Chondrocyte (in vitro differentiated cells): ENCODE results near the gene CACNA1F. TPM values are rescaled to one million over a fixed set of nuclear protein-coding genes. Genes with fewer than 3 reads are reported as not detected.

Experiments used
- DNase-seq: peaks from one replicate; pipeline ENCODE4 v3.0.0; 2021; ENCODE audit warnings: mixed read lengths, low spot score
- H3K27ac Mint-ChIP-seq: one replicate; pipeline ENCODE4 v1.8.0; 2021; ENCODE audit warnings: mild to moderate bottlenecking, moderate library complexity, mixed read lengths; ENCODE audit not compliant: unreplicated experiment
- H3K27me3 Mint-ChIP-seq: 2 replicates; pipeline ENCODE4 v1.8.0; 2021; ENCODE audit warnings: low read depth, mixed read lengths
- H3K36me3 Mint-ChIP-seq: 2 replicates; pipeline ENCODE4 v1.8.0; 2021; ENCODE audit warnings: low read depth, mixed read lengths
- H3K4me1 Mint-ChIP-seq: 2 replicates; pipeline ENCODE4 v1.8.0; 2021; ENCODE audit warnings: low read depth, mild to moderate bottlenecking, mixed read lengths
- H3K4me3 Mint-ChIP-seq: one replicate; pipeline ENCODE4 v1.8.0; 2021; ENCODE audit warnings: mild to moderate bottlenecking, moderate library complexity, mixed read lengths; ENCODE audit not compliant: unreplicated experiment
- H3K9me3 Mint-ChIP-seq: 2 replicates; pipeline ENCODE4 v1.8.0; 2021; ENCODE audit warnings: low read depth, mixed read lengths
- CTCF ChIP-seq: fragments of 200-600 bp; sonication (generic); IDR thresholded peaks from 2 replicates; pipeline ENCODE4 v1.5.0; 2021; ENCODE audit warnings: antibody characterized with exemption, mild to moderate bottlenecking, moderate library complexity
- long read RNA-seq: library from polyadenylated mRNA; stranded (forward); transcript quantifications from one replicate; pipeline ENCODE4 v2.0.0, GENCODE V29; 2021
- total RNA-seq: library from RNA; stranded (reverse); gene quantifications from 3 replicates; pipeline ENCODE4 v1.2.1, GENCODE V29; 2021

CACNA1F gene
- total RNA-seq, result not detected in 3 replicates
- long read RNA-seq, result 0 reads

- H3K36me3 Mint-ChIP-seq, result no peaks in the 10 kb centered on the region
- H3K27me3 Mint-ChIP-seq, result no peaks in the 10 kb centered on the region
- peaks cover 2% of the 10 kb centered on the region for H3K9me3 Mint-ChIP-seq
- TF ChIP-seq CTCF, result no peak
- H3K4me1 Mint-ChIP-seq, result no peaks in the 10 kb centered on the region
- H3K4me3 Mint-ChIP-seq, result no peak within 1 kb of the TSS
- H3K27ac Mint-ChIP-seq, result peak within 1 kb of the TSS; percentile 27
- no peak for DNase-seq
Observed at GRCh38 chrX:49233176-49233575, at the start of gene CACNA1F. CACNA1F (minus strand) TSS chrX:49233340; CDS start chrX:49233309, 31 bp downstream.

- Mint-ChIP-seq H3K36me3 (peaks cover 3% of the 10 kb centered on the region), H3K9me3 (peaks cover 2% of the 10 kb centered on the region), H3K4me3 (no peak overlapping the region), H3K4me1 (no peaks in the 10 kb centered on the region), H3K27ac (no peak overlapping the region), H3K27me3 (no peaks in the 10 kb centered on the region)
- peak; percentile 51 for TF ChIP-seq CTCF
- DNase-seq, result no peak
Observed at GRCh38 chrX:49282647-49283011, 49.5 kb upstream of the CACNA1F start.

- Mint-ChIP-seq H3K27ac (no peak overlapping the region), H3K27me3 (no peaks in the 10 kb centered on the region), H3K9me3 (peaks cover 1% of the 10 kb centered on the region)
Observed at GRCh38 chrX:49278081-49278480, 44.9 kb upstream of the CACNA1F start.

GRCh38 chrX:49277535-49277830 lies 44.3 kb upstream of the CACNA1F start:
- TF ChIP-seq CTCF, result no peak
- DNase-seq, result no peak
- peaks cover 3% of the 10 kb centered on the region for H3K9me3 Mint-ChIP-seq
- no peak overlapping the region for H3K4me3 Mint-ChIP-seq
- H3K27me3 Mint-ChIP-seq, result no peaks in the 10 kb centered on the region
- H3K36me3 Mint-ChIP-seq, result peaks cover 1% of the 10 kb centered on the region
- H3K4me1 Mint-ChIP-seq, result peaks cover 5% of the 10 kb centered on the region
- no peak overlapping the region for H3K27ac Mint-ChIP-seq

More at GRCh38 chrX:49278081-49278480, 44.9 kb upstream of the CACNA1F start:
- peaks cover 1% of the 10 kb centered on the region for H3K4me1 Mint-ChIP-seq
- TF ChIP-seq CTCF, result no peak
- peaks cover 3% of the 10 kb centered on the region for H3K36me3 Mint-ChIP-seq
- H3K4me3 Mint-ChIP-seq, result no peak overlapping the region
- DNase-seq, result no peak

DNA sequence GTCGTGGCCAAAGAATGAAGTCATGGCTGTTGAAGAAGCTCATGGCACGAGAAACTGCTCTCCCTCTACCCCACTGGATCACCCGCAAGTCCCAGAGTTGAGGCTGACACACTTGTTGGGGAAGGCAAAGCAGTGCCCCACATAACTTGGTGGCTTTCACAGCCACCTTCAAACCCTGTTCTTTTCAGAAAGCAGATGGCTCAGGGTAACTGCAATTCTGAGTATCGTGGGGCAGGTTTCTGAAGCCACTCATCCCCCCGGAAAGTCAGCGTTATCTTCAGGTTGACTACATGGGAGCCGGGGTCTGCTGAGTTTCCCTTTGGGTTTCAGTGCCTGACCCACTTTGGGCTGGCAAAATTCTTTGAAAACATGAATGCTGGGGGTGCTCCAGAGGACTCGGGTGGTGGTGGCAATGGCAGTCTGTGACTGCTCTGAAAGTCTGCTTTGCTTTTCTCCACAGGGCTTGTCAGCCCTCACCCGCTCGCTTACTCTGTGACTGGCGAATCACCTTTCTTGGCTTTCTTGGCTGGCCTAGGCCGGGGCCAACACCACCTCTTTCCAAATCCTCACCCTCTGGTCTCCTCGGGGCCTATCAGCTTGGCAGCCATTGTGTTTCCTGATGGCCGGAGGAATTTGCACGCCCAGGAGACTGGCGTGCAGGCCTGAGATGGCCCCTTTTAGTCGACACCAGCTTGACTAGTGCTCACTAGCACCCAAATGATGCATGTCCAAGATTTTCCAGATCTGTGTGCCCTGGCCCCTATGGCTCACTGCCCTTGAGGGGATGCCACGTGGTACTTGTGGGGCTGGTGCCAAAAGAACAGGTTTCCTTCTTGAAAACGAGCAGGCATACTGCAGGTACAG lies 43.8 kb upstream of the CACNA1F start:
- H3K4me3 Mint-ChIP-seq, result no peak overlapping the region
- DNase-seq, result peak; percentile 54
- H3K36me3 Mint-ChIP-seq, result no peaks in the 10 kb centered on the region
- peaks cover 3% of the 10 kb centered on the region for H3K9me3 Mint-ChIP-seq
- no peak overlapping the region for H3K27ac Mint-ChIP-seq
- H3K4me1 Mint-ChIP-seq, result peaks cover 7% of the 10 kb centered on the region
- H3K27me3 Mint-ChIP-seq, result no peaks in the 10 kb centered on the region
- TF ChIP-seq CTCF, result no peak
